NAMALWA (cell line): Measurements from ENCODE around the gene FOXP1.

Experiments
- DNase-seq: peaks from one replicate; pipeline ENCODE4 v3.0.0-alpha.2; 2015; ENCODE audit warnings: low spot score

FOXP1 gene

GRCh38 chr3:71127052-71127831, 456.3 kb downstream of the FOXP1 start:
- peak; percentile 22 for DNase-seq

GRCh38 chr3:71125738-71126137, 457.8 kb downstream of the FOXP1 start:
- DNase-seq = no peak

GRCh38 chr3:71124048-71124447, 459.5 kb downstream of the FOXP1 start:
- no peak for DNase-seq

- no peak for DNase-seq
Measured at GRCh38 chr3:71122641-71123040, 460.9 kb downstream of the FOXP1 start.

DNA sequence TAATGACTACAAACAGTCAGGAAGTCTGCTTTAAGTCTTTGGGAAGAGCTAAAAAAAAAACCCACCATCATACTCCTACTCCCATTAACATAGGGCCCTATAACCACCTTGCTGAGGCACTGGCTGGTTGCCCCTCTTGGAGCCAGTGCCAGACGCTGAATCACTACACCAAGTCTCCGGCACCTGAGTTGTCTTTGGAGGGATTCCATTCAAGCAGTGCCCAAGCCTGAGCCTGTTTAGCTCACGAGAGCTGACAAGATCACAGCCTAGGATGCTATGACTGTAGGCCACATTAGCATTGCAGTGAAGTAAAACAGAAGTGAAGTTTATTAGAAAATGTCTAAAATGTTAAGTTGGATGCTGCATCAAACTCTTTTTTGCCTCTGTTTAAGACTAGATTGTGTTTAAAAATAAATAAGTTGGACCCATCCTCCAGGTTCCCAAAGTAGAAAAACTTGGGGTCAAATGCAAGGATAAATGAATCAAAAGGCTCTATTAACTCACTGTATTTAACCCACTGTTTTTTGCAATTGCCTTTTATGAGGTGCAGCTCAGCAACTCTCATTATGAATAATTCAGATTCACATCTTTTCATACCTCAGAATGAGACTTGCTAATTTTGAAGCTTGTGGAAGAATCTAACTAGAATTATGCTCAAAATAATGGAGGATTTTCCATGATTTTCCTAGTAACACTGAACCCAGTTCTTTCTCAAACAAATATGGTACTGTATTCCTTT, 461.9 kb downstream of the FOXP1 start:
- DNase-seq = no peak

GRCh38 chr3:71120012-71120411, 463.5 kb downstream of the FOXP1 start:
- no peak for DNase-seq

DNA sequence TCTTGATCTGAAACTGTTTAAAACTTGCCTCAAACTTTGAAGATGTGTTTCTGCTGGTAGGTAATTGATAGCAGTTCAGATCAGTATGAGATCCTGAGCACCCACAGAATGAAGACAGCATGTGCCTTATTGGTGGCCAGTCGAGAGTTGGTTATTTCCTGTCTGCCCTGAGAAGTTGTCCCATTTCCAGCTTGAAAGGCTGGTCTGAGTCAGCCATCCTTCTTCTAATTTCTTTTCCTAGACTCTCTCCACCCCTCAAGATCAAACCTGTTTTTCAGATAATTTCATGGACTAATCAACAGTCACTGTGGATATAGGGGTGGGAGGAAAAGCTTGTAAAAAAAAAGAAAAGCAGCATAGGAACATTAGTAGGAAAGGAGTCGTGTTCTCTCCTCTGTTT, 464.4 kb downstream of the FOXP1 start:
- DNase-seq = peak; percentile 3

DNA sequence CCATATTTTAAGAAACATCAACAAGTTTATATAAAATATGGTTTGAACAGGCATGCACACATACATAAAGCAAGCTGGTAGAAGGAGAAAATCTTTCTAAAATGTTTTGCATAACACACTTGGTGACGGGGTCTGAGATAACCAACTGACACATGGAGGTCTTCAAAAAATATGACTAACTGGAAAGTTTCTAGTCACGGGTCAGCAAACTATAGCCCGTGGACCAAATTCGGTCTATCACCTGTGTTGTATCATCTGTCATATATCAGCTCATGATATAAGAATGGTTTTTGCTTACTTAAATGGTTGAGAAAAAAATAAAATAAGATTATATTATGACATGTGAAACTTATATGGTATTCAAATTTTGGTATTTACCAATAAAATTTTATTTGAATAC, 465.1 kb downstream of the FOXP1 start:
- DNase-seq = peak; percentile 49

- peak; percentile 24 for DNase-seq
Measured at GRCh38 chr3:71117572-71118247, 465.8 kb downstream of the FOXP1 start.

DNA sequence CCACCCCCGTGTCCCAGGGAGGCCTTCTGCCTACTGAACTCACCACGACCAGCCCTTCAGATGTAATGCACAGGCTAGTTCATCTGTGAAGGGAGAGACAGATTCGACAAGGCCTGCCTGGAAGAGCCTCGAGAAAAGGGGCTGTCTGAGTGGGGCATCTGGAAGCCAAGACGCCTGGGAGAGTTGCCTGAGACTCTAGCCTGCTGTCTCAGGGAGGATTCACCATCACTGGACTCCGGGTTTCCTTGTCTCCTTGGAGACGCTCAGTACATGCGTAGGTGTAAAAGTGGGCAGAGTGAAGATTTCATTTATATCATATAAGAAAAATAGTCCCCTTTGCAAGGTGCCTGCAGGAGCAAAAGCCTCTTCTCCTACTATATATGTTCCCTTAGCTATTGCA, 468.9 kb downstream of the FOXP1 start:
- no peak for DNase-seq

GRCh38 chr3:71112576-71112975, 471.0 kb downstream of the FOXP1 start:
- no peak for DNase-seq

- no peak for DNase-seq
Measured at GRCh38 chr3:71111784-71112440, 471.6 kb downstream of the FOXP1 start.

DNA sequence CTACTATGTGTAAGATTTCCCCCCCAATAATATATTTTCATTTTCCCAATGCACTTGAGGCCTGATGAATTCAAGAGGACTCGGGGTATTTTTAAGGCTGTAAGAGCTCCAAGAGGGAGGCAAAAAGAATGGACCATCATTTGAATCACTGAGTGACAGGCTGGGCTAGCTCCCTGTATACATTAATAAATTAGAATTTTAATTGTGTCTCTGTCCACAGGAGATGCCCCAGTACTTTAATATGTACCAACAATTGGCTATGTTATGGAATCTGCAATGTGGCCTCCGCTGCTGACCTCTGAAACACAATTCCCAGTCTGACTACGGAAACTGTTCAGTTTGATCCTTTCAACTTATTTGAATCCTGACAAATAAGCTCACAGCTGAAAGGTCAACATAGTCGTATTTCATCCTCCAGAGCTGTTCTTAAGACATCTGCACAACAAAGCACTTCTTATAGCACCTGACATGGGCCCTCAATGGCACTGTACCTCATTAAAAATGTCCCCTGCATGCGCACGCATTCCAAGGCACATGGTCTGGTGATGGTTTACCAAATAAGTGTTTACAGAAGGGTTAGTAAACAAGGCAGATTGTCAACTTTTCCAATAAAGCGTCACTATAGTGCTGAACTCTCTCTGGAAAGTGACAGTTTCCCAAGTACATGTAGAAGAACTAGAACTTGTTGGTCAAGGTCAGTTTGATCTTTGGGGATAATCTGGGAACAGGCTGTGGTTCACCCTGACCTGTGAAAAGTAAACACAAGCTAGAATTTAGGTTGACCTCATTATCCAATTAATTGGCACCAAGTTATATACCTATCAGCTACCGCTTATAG, 472.9 kb downstream of the FOXP1 start:
- DNase-seq = no peak

DNA sequence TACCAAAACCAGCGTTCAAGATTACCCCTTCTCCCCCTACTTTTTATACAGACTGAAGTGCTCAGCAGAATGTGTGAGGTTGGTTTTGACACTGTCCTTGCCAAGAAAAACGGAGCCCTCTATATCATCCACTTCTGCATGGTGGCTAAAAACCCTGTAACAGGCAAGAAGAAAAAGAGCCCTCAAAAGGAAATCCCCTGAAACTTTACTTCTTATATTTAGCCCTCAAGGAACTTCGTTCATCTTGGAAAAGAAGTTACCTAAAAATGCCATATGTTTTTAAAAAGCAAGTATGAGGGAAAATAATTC, 473.6 kb downstream of the FOXP1 start:
- DNase-seq = no peak

- no peak for DNase-seq
Measured at GRCh38 chr3:71109241-71109976, 474.1 kb downstream of the FOXP1 start.

GRCh38 chr3:71107926-71108325, 475.6 kb downstream of the FOXP1 start:
- DNase-seq = no peak

- no peak for DNase-seq
Measured at GRCh38 chr3:71104976-71105375, 478.6 kb downstream of the FOXP1 start.

DNA sequence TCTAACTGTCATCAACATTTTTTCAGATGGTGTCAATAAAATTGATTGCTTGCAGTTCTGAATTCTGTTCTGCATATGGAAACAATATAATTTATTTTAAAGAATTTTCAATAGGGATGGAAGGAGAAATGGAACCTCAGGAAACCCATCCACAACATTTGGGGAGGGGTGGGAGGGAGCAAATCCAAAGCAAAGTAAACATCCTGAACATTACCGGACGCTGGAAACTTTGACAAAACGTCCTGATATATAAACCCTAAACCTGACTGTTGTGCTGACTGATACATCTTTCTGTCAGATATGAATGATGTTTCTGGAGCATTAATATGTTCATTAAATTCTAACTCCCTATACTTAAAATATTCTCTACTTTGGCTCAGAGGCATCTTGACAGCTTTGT, 479.0 kb downstream of the FOXP1 start:
- no peak for DNase-seq

- no peak for DNase-seq
Measured at GRCh38 chr3:71104121-71104541, 479.4 kb downstream of the FOXP1 start.

- no peak for DNase-seq
Measured at GRCh38 chr3:71103430-71103921, 480.1 kb downstream of the FOXP1 start.
